GM12878 (cell line): ENCODE data around the gene MUTYH.

Experiments
- ATF3 ChIP-seq: IDR thresholded peaks from 2 replicates; pipeline ENCODE4 v1.6.1; 2011; ENCODE audit warnings: low read depth, mild to moderate bottlenecking, low read length, moderate library complexity, borderline replicate concordance; ENCODE audit errors: extremely low read depth
- BCL3 ChIP-seq: IDR thresholded peaks from 2 replicates; pipeline ENCODE4 v1.6.1; 2011; ENCODE audit warnings: borderline replicate concordance, low read depth, mild to moderate bottlenecking, moderate library complexity, low read length; ENCODE audit not compliant: insufficient read depth, poor library complexity, severe bottlenecking
- BCLAF1 ChIP-seq: fragments of 450-650 bp; IDR thresholded peaks from 2 replicates; pipeline ENCODE4 v1.6.1; 2017; ENCODE audit warnings: antibody characterized with exemption, mild to moderate bottlenecking, moderate library complexity
- CHD1 ChIP-seq: IDR thresholded peaks from 2 replicates; pipeline ENCODE4 v1.6.1; 2012; ENCODE audit warnings: low read depth, low read length, improper control_type of control experiment
- CTCF ChIP-seq, 3 experiments: IDR thresholded peaks in 2 of 3; conservative IDR thresholded peaks in 1 of 3; 2 replicates each; pipeline ENCODE4 v1.5.1; 2011; ENCODE audit warnings: low read depth in 3 of 3, low read length in 3 of 3, mild to moderate bottlenecking in 3 of 3, control low read depth in 2 of 3, moderate library complexity in 2 of 3, inconsistent platforms in 1 of 3, mixed read lengths in 1 of 3; ENCODE audit not compliant: control insufficient read depth in 2 of 3, insufficient read depth in 1 of 3; ENCODE audit errors: extremely low read depth in 1 of 3
- EP300 ChIP-seq, 2 experiments: fragments of 150-350 bp in 1 of 2; IDR thresholded peaks; 2 replicates each; pipeline ENCODE4 v1.6.1; 2011 to 2012; ENCODE audit warnings: low read depth in 2 of 2, low read length in 2 of 2, borderline replicate concordance in 1 of 2, improper control_type of control experiment in 1 of 2, inconsistent platforms in 1 of 2; ENCODE audit not compliant: control insufficient read depth in 1 of 2
- EZH2 ChIP-seq: IDR thresholded peaks from 2 replicates; pipeline ENCODE4 v1.6.1; 2012; ENCODE audit warnings: low read depth, mild to moderate bottlenecking, control low read depth, inconsistent platforms, low read length, borderline replicate concordance; ENCODE audit not compliant: control insufficient read depth
- FOS ChIP-seq: IDR thresholded peaks from 3 replicates; pipeline ENCODE4 v1.6.1; 2011; ENCODE audit warnings: borderline replicate concordance; ENCODE audit not compliant: insufficient read length; ENCODE audit errors: extremely low read depth
- HCFC1 ChIP-seq: fragments of 150-350 bp; IDR thresholded peaks from 2 replicates; pipeline ENCODE4 v1.6.1; 2014; ENCODE audit warnings: low read length
- HDAC6 ChIP-seq: fragments of 200-600 bp; sonication (generic); IDR thresholded peaks from one replicate; pipeline ENCODE4 v1.8.0; 2017; ENCODE audit warnings: antibody characterized with exemption; ENCODE audit not compliant: unreplicated experiment
- NRF1 ChIP-seq: conservative IDR thresholded peaks from 2 replicates; pipeline ENCODE4 v1.6.1; 2011; ENCODE audit warnings: mild to moderate bottlenecking, low read depth, low read length, improper control_type of control experiment
- RFX5 ChIP-seq: IDR thresholded peaks from 2 replicates; pipeline ENCODE4 v1.6.1; 2011; ENCODE audit warnings: low read depth, low read length, improper control_type of control experiment
- TCF12 ChIP-seq: IDR thresholded peaks from 2 replicates; pipeline ENCODE4 v1.6.1; 2011; ENCODE audit warnings: low read depth, mild to moderate bottlenecking, low read length
- ZNF384 ChIP-seq: IDR thresholded peaks from 2 replicates; pipeline ENCODE4 v1.6.1; 2012; ENCODE audit warnings: low read depth, mild to moderate bottlenecking, low read length, improper control_type of control experiment, borderline replicate concordance

- TF ChIP-seq FOS (no peak), TCF12 (no peak), ATF3 (no peak), CTCF (IDR thresholded peaks at IDR 0.05 in 2 of 3, conservative IDR thresholded peaks at IDR 0.05 in 1 of 3; ENCODE audit: control insufficient read depth in 2 of 3, extremely low read depth in 1 of 3, insufficient read depth in 1 of 3, low read depth in 3 of 3, low read length in 3 of 3) (no peak), HCFC1 (no peak), BCLAF1 (no peak), BCL3 (no peak), HDAC6 (no peak), NRF1 (no peak), CHD1 (no peak), EP300 (IDR thresholded peaks at IDR 0.05; ENCODE audit: borderline replicate concordance in 1 of 2, control insufficient read depth in 1 of 2, low read depth in 2 of 2, low read length in 2 of 2) (no peak), EZH2 (no peak), ZNF384 (no peak), RFX5 (no peak)
These were observed 2.5 kb downstream of the MUTYH start for GRCh38 chr1:45337630-45338325.
